SKM-1 treated with dmso at 0.1 percent for 144 hours (cell line): ENCODE measurements around the gene AJAP1.

Source experiments
- DNase-seq: peaks from one replicate; lab custom pipeline; 2025; ENCODE audit not compliant: unreplicated experiment; lab: John Stamatoyannopoulos, UW

Gene AJAP1

GRCh38 chr1:4762146-4762545 is 107.7 kb downstream of the AJAP1 start:
- no peak for DNase-seq

- no peak for DNase-seq
Observed at GRCh38 chr1:4767308-4767707, 112.9 kb downstream of the AJAP1 start.

- DNase-seq: no peak
Observed at GRCh38 chr1:4768553-4768952, 114.1 kb downstream of the AJAP1 start.

GRCh38 chr1:4769516-4770280 is 115.3 kb downstream of the AJAP1 start:
- no peak for DNase-seq

- DNase-seq: no peak
Observed at GRCh38 chr1:4770713-4771112, 116.3 kb downstream of the AJAP1 start.

GRCh38 chr1:4771267-4771666 is 116.9 kb downstream of the AJAP1 start:
- DNase-seq: no peak

- DNase-seq: no peak
Observed at GRCh38 chr1:4771721-4772120, 117.3 kb downstream of the AJAP1 start.

GRCh38 chr1:4772294-4773010 is 118.0 kb downstream of the AJAP1 start:
- DNase-seq: no peak

GRCh38 chr1:4773226-4773625 is 118.8 kb downstream of the AJAP1 start:
- DNase-seq: no peak

- DNase-seq: no peak
Observed at GRCh38 chr1:4775506-4775905, 121.1 kb downstream of the AJAP1 start.

GRCh38 chr1:4778056-4778455 is 123.6 kb downstream of the AJAP1 start:
- no peak for DNase-seq

GRCh38 chr1:4781646-4782045 is 127.2 kb downstream of the AJAP1 start:
- DNase-seq: no peak

- DNase-seq: no peak
Observed at GRCh38 chr1:4784761-4785160, 130.4 kb downstream of the AJAP1 start.

- DNase-seq: no peak
Observed at GRCh38 chr1:4786055-4786454, 131.6 kb downstream of the AJAP1 start.

- no peak for DNase-seq
Observed at GRCh38 chr1:4787551-4787950, 133.1 kb downstream of the AJAP1 start.

- no peak for DNase-seq
Observed at GRCh38 chr1:4792565-4792964, 138.2 kb downstream of the AJAP1 start.

GRCh38 chr1:4794020-4794780 is 139.8 kb downstream of the AJAP1 start:
- DNase-seq: no peak

- DNase-seq: no peak
Observed at GRCh38 chr1:4796161-4797015, 142.0 kb downstream of the AJAP1 start.

- DNase-seq: no peak
Observed at GRCh38 chr1:4797016-4797410, 142.6 kb downstream of the AJAP1 start.

- DNase-seq: no peak
Observed at GRCh38 chr1:4797429-4797828, 143.0 kb downstream of the AJAP1 start.
